SU-DHL-6 (cell line): Measurements from ENCODE around the gene SH3PXD2A.

ENCODE experiments used
- CTCF ChIP-seq: fragments of 200-600 bp; sonication (generic); IDR thresholded peaks from one replicate; pipeline ENCODE4 v1.5.1; 2017; ENCODE audit warnings: antibody characterized with exemption, mild to moderate bottlenecking, low read length, moderate library complexity; ENCODE audit not compliant: insufficient read depth, poor library complexity, severe bottlenecking
- EZH2phosphoT487 ChIP-seq: fragments of 200-600 bp; sonication (generic), shearing (Covaris generic); conservative IDR thresholded peaks from 2 replicates; pipeline ENCODE4 v1.6.1; 2018; ENCODE audit warnings: mild to moderate bottlenecking, antibody characterized with exemption, low read length, moderate library complexity, mixed read lengths

DNA sequence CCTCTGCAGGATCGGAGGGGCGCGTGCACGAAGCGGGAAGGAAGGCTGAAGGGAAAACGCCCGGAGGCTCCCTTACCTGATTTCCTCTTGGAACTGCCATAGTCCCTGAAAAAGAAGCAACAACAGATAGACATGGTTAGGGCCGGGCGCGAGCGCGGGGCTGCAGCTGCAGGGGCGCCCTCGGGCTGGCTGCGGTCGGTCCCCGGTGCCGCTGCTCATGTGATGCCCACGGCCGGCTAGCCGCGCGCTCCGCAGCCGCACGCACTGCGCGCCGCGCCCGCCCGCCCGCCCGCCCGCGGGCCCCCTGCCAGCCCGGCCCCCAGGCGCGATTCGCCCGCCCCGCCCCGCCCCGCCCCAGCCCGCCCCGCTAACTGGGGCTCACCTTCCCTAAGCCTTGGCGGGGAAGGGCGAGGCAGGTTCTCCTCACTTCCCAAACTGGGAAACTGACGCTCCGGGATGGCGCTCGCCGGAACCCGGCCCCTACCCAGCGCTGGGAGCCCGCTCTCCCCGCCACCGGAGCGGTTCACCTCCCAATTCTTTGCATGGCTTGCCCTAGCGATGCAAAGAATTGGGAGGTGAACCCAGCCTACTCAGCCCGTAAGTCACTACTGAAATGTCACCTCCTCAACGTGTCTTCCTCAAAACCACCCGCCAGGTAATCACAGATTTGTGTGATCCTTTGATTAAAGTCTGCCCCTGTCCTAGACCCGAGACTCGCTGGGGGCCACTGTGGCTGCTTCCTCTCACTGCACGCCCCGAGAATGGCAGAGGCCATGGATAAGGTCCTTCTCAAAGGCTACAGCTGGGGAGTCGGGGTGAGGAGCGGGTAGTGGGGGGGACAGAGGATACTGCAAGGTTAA is 162.2 kb downstream of the SH3PXD2A start:
- TF ChIP-seq CTCF, result no peak
- no peak for TF ChIP-seq EZH2phosphoT487
